Neural cell (in vitro differentiated cells): Measurements from ENCODE around the gene SNCB. TPM values are rescaled to one million over a fixed set of nuclear protein-coding genes. Genes with fewer than 3 reads are reported as not detected.

Source experiments
- H2AFZ ChIP-seq: fragments of 200-600, 300-800 bp; sonication (generic), shearing (Covaris generic); 2 replicates; pipeline ENCODE4 v1.6.0; 2014; ENCODE audit warnings: low read depth, mild to moderate bottlenecking, antibody characterized with exemption, low read length, moderate library complexity
- H3F3A ChIP-seq: fragments of 200-600 bp; shearing (Covaris generic); 2 replicates; pipeline ENCODE4 v1.6.1; 2016; ENCODE audit warnings: mild to moderate bottlenecking, moderate library complexity, mixed read lengths, antibody characterized with exemption, low read length; ENCODE audit not compliant: insufficient read depth, poor library complexity, severe bottlenecking
- H3K27ac ChIP-seq: fragments of 200-600, 300-800 bp; sonication (generic), shearing (Covaris generic); 2 replicates; pipeline ENCODE4 v1.5.1; 2014; ENCODE audit warnings: mild to moderate bottlenecking, low read length, moderate library complexity
- H3K27me3 ChIP-seq: fragments of 300-800, 200-600 bp; sonication (generic), shearing (Covaris generic); 2 replicates; pipeline ENCODE4 v1.6.0; 2014; ENCODE audit warnings: mild to moderate bottlenecking, low read depth, low read length, moderate library complexity; ENCODE audit not compliant: insufficient read depth
- H3K36me3 ChIP-seq: fragments of 300-800, 200-600 bp; sonication (generic), shearing (Covaris generic); 2 replicates; pipeline ENCODE4 v1.5.1; 2014; ENCODE audit warnings: mild to moderate bottlenecking, antibody characterized with exemption, low read length, moderate library complexity; ENCODE audit not compliant: insufficient read depth
- H3K4me2 ChIP-seq: fragments of 300-800, 200-600 bp; sonication (generic), shearing (Covaris generic); 2 replicates; pipeline ENCODE4 v1.6.0; 2014; ENCODE audit warnings: mild to moderate bottlenecking, low read length
- H3K4me3 ChIP-seq: fragments of 300-800, 200-600 bp; sonication (generic), shearing (Covaris generic); 2 replicates; pipeline ENCODE4 v1.5.1; 2014; ENCODE audit warnings: mild to moderate bottlenecking, low read length, moderate library complexity
- H3K79me2 ChIP-seq: fragments of 200-600 bp; shearing (Covaris generic); replicated peaks from 2 replicates; pipeline ENCODE4 v1.6.0; 2014; ENCODE audit warnings: mild to moderate bottlenecking, low read length, moderate library complexity; ENCODE audit not compliant: insufficient read depth
- H3K9ac ChIP-seq: fragments of 300-800, 200-600 bp; sonication (generic), shearing (Covaris generic); 2 replicates; pipeline ENCODE4 v1.6.1; 2016; ENCODE audit warnings: mild to moderate bottlenecking, low read length, mixed read lengths
- H3K9me2 ChIP-seq: fragments of 200-600 bp; shearing (Covaris generic); 2 replicates; pipeline ENCODE4 v1.6.1; 2016; ENCODE audit warnings: mild to moderate bottlenecking, low read length, mixed read lengths; ENCODE audit not compliant: insufficient read depth
- H3K9me3 ChIP-seq: fragments of 200-600, 300-800 bp; sonication (generic), shearing (Covaris generic); 2 replicates; pipeline ENCODE4 v1.6.1; 2016; ENCODE audit warnings: mild to moderate bottlenecking, mixed run types, low read length, moderate library complexity, mixed read lengths
- H4K20me1 ChIP-seq: fragments of 200-600 bp; shearing (Covaris generic); 2 replicates; pipeline ENCODE4 v1.6.1; 2016; ENCODE audit warnings: mild to moderate bottlenecking, mixed run types; ENCODE audit not compliant: insufficient read depth
- EP300 ChIP-seq: fragments of 450-650 bp; conservative IDR thresholded peaks from 2 replicates; pipeline ENCODE4 v1.6.1; 2014; ENCODE audit warnings: antibody characterized with exemption, mild to moderate bottlenecking, moderate library complexity; ENCODE audit not compliant: poor library complexity, severe bottlenecking
- EZH2 ChIP-seq: fragments of 200-600, 300-800 bp; shearing (Covaris generic), sonication (generic); IDR thresholded peaks from 2 replicates; pipeline ENCODE4 v1.6.1; 2014; ENCODE audit warnings: antibody characterized with exemption, low read length, borderline replicate concordance, mild to moderate bottlenecking; ENCODE audit not compliant: insufficient read depth, poor library complexity, severe bottlenecking
- MXI1 ChIP-seq: fragments of 450-650 bp; conservative IDR thresholded peaks from 2 replicates; pipeline ENCODE4 v1.6.1; 2014; ENCODE audit warnings: antibody characterized with exemption, mild to moderate bottlenecking; ENCODE audit not compliant: poor library complexity, severe bottlenecking
- POLR2AphosphoS5 ChIP-seq: IDR thresholded peaks from 2 replicates; pipeline ENCODE4 v1.6.1; 2012
- RAD21 ChIP-seq: fragments of 450-650 bp; conservative IDR thresholded peaks from 2 replicates; pipeline ENCODE4 v1.6.1; 2014; ENCODE audit warnings: antibody characterized with exemption, mild to moderate bottlenecking, moderate library complexity
- SMC3 ChIP-seq: fragments of 450-650 bp; conservative IDR thresholded peaks from 2 replicates; pipeline ENCODE4 v1.6.1; 2014; ENCODE audit warnings: antibody characterized with exemption, mild to moderate bottlenecking, moderate library complexity; ENCODE audit not compliant: poor library complexity
- TAF1 ChIP-seq: IDR thresholded peaks from 2 replicates; pipeline ENCODE4 v1.6.1; 2012; ENCODE audit warnings: low read depth
- polyA plus RNA-seq: library from polyadenylated mRNA; depleted of rRNA; stranded (reverse); fragments of >200 nt; gene quantifications from 2 replicates; pipeline ENCODE4 v1.2.3, GENCODE V29; 2014
- TF ChIP-seq, protein P1 (sequence below): fragments of 450-650 bp; IDR thresholded peaks from 2 replicates; pipeline ENCODE4 v1.5.1; 2014; ENCODE audit warnings: antibody characterized with exemption, mild to moderate bottlenecking, moderate library complexity; ENCODE audit not compliant: poor library complexity, severe bottlenecking
- TF ChIP-seq, protein P2 (sequence below): IDR thresholded peaks from 2 replicates; pipeline ENCODE4 v1.6.1; 2012; ENCODE audit warnings: borderline replicate concordance

Gene SNCB
- polyA plus RNA-seq, 1 donor from 2014 or later = 10.1 TPM

DNA sequence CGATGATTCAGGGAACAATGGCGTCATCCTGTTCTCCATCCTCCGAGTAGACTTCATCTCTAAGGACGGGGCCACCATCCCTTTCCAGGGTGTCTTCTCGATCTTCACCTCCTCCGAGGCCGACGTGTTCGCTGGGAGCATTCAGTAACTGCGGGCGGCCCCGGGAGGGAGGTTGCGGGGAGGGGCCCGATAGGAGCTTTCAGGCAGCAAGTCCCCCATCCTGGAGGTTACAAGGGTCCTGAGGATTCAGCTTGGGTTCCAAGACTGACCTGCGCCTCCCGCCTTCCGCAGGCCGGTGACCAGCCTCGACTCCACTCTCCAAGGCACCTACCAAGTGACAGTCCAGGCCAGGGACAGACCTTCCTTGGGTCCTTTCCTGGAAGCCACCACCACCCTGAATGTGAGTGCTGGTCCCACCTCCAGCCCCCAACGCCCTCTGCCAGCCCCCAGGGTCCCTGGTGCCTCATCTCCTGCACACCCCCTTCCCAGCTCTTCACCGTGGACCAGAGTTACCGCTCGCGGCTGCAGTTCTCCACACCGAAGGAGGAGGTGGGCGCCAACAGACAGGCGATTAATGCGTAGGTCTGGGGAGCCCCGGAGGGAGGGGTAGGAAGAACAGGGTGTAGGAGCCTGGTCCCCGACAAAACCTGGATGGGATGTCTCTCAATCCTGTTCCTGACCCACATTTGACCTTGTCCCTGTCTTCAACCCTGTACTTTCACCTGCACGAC lies 41.1 kb downstream of the SNCB start:
- Histone ChIP-seq H3K27ac (no peak overlapping the region), H3K36me3 (peaks cover 6% of the 10 kb centered on the region)
- TF ChIP-seq EP300 = no peak
- TF ChIP-seq POLR2AphosphoS5 = no peak

GRCh38 chr5:176588297-176588696 lies 42.0 kb downstream of the SNCB start:
- Histone ChIP-seq H3K9me2 (no peaks in the 10 kb centered on the region), H3K27ac (no peak overlapping the region), H3F3A (no peaks in the 10 kb centered on the region), H3K27me3 (no peaks in the 10 kb centered on the region), H3K4me2 (no peak overlapping the region), H3K4me3 (no peak overlapping the region), H2AFZ (no peak overlapping the region), H3K9ac (no peak overlapping the region), H3K9me3 (peaks cover 2% of the 10 kb centered on the region), H3K79me2 (no peaks in the 10 kb centered on the region), H4K20me1 (no peaks in the 10 kb centered on the region), H3K36me3 (peaks cover 6% of the 10 kb centered on the region)
- TF ChIP-seq EP300 (no peak), POLR2AphosphoS5 (no peak), RAD21 (no peak), TAF1 (no peak), SMC3 (no peak), MXI1 (no peak), EZH2 (no peak)
- TF ChIP-seq, protein P1, sequence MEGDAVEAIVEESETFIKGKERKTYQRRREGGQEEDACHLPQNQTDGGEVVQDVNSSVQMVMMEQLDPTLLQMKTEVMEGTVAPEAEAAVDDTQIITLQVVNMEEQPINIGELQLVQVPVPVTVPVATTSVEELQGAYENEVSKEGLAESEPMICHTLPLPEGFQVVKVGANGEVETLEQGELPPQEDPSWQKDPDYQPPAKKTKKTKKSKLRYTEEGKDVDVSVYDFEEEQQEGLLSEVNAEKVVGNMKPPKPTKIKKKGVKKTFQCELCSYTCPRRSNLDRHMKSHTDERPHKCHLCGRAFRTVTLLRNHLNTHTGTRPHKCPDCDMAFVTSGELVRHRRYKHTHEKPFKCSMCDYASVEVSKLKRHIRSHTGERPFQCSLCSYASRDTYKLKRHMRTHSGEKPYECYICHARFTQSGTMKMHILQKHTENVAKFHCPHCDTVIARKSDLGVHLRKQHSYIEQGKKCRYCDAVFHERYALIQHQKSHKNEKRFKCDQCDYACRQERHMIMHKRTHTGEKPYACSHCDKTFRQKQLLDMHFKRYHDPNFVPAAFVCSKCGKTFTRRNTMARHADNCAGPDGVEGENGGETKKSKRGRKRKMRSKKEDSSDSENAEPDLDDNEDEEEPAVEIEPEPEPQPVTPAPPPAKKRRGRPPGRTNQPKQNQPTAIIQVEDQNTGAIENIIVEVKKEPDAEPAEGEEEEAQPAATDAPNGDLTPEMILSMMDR = no peak
- TF ChIP-seq, protein P2, sequence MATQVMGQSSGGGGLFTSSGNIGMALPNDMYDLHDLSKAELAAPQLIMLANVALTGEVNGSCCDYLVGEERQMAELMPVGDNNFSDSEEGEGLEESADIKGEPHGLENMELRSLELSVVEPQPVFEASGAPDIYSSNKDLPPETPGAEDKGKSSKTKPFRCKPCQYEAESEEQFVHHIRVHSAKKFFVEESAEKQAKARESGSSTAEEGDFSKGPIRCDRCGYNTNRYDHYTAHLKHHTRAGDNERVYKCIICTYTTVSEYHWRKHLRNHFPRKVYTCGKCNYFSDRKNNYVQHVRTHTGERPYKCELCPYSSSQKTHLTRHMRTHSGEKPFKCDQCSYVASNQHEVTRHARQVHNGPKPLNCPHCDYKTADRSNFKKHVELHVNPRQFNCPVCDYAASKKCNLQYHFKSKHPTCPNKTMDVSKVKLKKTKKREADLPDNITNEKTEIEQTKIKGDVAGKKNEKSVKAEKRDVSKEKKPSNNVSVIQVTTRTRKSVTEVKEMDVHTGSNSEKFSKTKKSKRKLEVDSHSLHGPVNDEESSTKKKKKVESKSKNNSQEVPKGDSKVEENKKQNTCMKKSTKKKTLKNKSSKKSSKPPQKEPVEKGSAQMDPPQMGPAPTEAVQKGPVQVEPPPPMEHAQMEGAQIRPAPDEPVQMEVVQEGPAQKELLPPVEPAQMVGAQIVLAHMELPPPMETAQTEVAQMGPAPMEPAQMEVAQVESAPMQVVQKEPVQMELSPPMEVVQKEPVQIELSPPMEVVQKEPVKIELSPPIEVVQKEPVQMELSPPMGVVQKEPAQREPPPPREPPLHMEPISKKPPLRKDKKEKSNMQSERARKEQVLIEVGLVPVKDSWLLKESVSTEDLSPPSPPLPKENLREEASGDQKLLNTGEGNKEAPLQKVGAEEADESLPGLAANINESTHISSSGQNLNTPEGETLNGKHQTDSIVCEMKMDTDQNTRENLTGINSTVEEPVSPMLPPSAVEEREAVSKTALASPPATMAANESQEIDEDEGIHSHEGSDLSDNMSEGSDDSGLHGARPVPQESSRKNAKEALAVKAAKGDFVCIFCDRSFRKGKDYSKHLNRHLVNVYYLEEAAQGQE = no peak

More for the DNA sequence above, 41.1 kb downstream of the SNCB start:
- Histone ChIP-seq H2AFZ (no peak overlapping the region), H3K4me2 (no peak overlapping the region), H3K4me3 (no peak overlapping the region), H3K9me2 (no peaks in the 10 kb centered on the region), H3K9me3 (peaks cover 2% of the 10 kb centered on the region), H3F3A (no peaks in the 10 kb centered on the region), H3K9ac (no peak overlapping the region), H4K20me1 (no peaks in the 10 kb centered on the region), H3K79me2 (no peaks in the 10 kb centered on the region), H3K27me3 (no peaks in the 10 kb centered on the region)
